Aorta (tissue), 5 donors: ENCODE data around the gene POR. TPM values are rescaled to one million over a fixed set of nuclear protein-coding genes. Genes with fewer than 3 reads are reported as not detected.

Source experiments
- ATAC-seq: fragments of 200-7000 bp; cut with Tn5 transposase; one replicate; pipeline ENCODE4 v1.9.1; 2022; ENCODE audit warnings: moderate library complexity; ENCODE audit not compliant: low FRiP score
- DNase-seq, 2 donors: peaks; one replicate each; pipeline ENCODE4 v3.0.0-alpha.2; 2020
- H3K27ac ChIP-seq, 2 donors: one replicate each; pipeline ENCODE4 v1.5.1; 2013; ENCODE audit warnings: low read length in 2 of 2, mild to moderate bottlenecking in 2 of 2, moderate library complexity in 2 of 2, control low read depth in 1 of 2, inconsistent platforms in 1 of 2, low read depth in 1 of 2
- H3K27me3 ChIP-seq, 2 donors: one replicate each; pipeline ENCODE4 v1.6.1; 2013; ENCODE audit warnings: control low read depth in 1 of 2, low read length in 1 of 2, mild to moderate bottlenecking in 1 of 2, moderate library complexity in 1 of 2; ENCODE audit not compliant: insufficient read depth in 2 of 2, control insufficient read depth in 1 of 2
- H3K36me3 ChIP-seq, 2 donors: one replicate each; pipeline ENCODE4 v1.6.1; 2013; ENCODE audit warnings: control low read depth in 1 of 2, low read length in 1 of 2, mild to moderate bottlenecking in 1 of 2; ENCODE audit not compliant: insufficient read depth in 2 of 2, control insufficient read depth in 1 of 2
- H3K4me1 ChIP-seq, 2 donors: one replicate each; pipeline ENCODE4 v1.6.1; 2013; ENCODE audit warnings: low read length in 2 of 2, control low read depth in 1 of 2, mild to moderate bottlenecking in 1 of 2, moderate library complexity in 1 of 2; ENCODE audit not compliant: insufficient read depth in 2 of 2, control insufficient read depth in 1 of 2
- H3K4me3 ChIP-seq, 2 donors: one replicate each; pipeline ENCODE4 v1.5.1; 2013; ENCODE audit warnings: low read length in 2 of 2, control low read depth in 1 of 2, mild to moderate bottlenecking in 1 of 2
- H3K9me3 ChIP-seq: one replicate; pipeline ENCODE4 v1.6.1; 2013; ENCODE audit warnings: mild to moderate bottlenecking, low read length; ENCODE audit not compliant: control insufficient read depth
- WGBS, 2 donors: extraction: QIAGEN DNeasy Blood & Tissue Kit; methylation state at CpG; one replicate each; pipeline ENCODE4 v1.1.7; 2013; 5-methylcytosine and 5-hydroxymethylcytosine counted together
- intact Hi-C, 2 donors: fragments of 100-400 bp; cut with DNase I; formaldehyde crosslinking; loops; one replicate each; pipeline versions ENCODE4 v1.14.2 to v1.15.0; 2022
- long read RNA-seq, 2 donors: library from polyadenylated mRNA; unstranded; transcript quantifications; one replicate each; pipeline ENCODE4 v2.0.0, GENCODE V29; 2020 to 2021
- polyA plus RNA-seq, 2 donors: library from polyadenylated mRNA; stranded (reverse); fragments of 200-250 nt; gene quantifications; one replicate each; pipeline ENCODE4 v1.2.3, GENCODE V29; 2013
- total RNA-seq, 2 donors: library from RNA; stranded (reverse); fragmentation: NEBNext Ultra II Directional; extraction: Animal tissue kit (Norgen Biotek cat#: 25700); gene quantifications; one replicate each; pipeline ENCODE4 v1.2.1, GENCODE V29; 2021
- donor health status: healthy with polysubstance abuse.
- donor health status: Bipolar disorder and iron deficiency.
- donor health status: DM: no; HTN: no; CAD: no.
- donor health status: DM: no; HTN: no; CAD: no.
- donor health status: DM: yes; HTN: yes; CAD: no.

POR gene
- 100 to 1,000 TPM in 1 of 2 donors, 10 to 100 TPM in 1; 87.4 to 121 TPM for total RNA-seq
- polyA plus RNA-seq, result 10 to 100 TPM; 40.4 to 71.8 TPM
- long read RNA-seq, donor 1, transcript POR-218 (16 exons, 2,522 nt), result major isoform, 123 of 263 reads
- long read RNA-seq, donor 1, transcript POR-201 (15 exons, 2,532 nt), result minor isoform, 11 of 263 reads
- long read RNA-seq, donor 1, partial matches to known transcripts, result 103 of 263 reads
- long read RNA-seq, donor 1, other reads (novel, unspliced or antisense), result 24 of 263 reads
- long read RNA-seq, donor 2, transcript POR-218 (16 exons, 2,522 nt), result major isoform, 17 of 42 reads
- long read RNA-seq, donor 2, partial matches to known transcripts, result 16 of 42 reads
- long read RNA-seq, donor 2, other reads (novel, unspliced or antisense), result 7 of 42 reads

DNA sequence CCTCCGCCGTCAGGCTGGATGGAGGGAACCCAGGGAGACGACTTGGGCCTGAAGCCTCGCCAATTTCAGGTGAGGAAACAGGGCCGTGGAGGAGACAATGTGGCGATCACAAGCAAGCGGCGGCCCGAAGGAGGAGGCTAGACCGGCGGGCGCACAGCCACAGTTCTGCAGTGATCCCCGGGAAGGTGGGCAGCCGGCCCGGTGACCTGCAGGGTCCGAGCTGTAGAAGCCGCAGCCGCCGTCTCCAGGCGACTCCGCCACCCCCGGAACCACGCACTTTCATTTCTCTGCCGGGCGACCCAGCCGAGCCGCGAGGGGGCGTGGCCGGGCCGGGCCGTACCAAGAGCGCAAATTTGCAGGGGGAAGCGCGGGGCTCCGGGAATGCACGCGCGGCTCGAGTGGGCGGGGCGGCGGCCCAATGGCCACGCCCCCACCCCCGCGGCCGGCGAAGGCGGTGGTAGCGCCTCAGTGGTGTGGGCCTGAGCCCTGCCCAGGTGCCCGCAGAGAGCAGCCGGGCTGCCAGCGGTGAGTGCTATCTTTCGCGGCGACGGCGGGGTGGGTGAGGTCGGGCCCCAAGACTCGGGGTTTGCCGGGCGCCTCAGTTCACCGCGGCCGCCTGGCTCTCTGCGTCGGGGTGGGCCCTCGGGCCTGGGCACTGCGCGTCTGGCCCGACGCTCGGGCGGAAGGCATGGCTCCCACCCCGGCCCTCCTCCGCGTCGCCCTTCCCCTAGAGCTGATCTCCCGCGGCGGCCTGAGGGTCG is at the start of gene POR:
TSS of gene POR (plus strand) at position 501 of the 761 bp plus-strand sequence. CDS start 38,847 bp downstream, outside the sequence.
- intact Hi-C loops, result loop anchor here (1.0 to 5.0 kb wide), 4 partner anchors 51 to 82 kb away; no protein-coding TSS in a partner anchor
- Histone ChIP-seq H3K4me3 (peak within 1 kb of the TSS; percentile 56 to 91), H3K9me3 (no peaks in the 10 kb centered on the region), H3K27ac (peak within 1 kb of the TSS in 1 of 2 donors; percentile 67), H3K4me1 (no peaks in the 10 kb centered on the region), H3K27me3 (no peaks in the 10 kb centered on the region), H3K36me3 (no peaks in the 10 kb centered on the region)
- 0 to 1% methylated on average over 71 to 82 of the region's 82 CpGs for WGBS, 2 donors
- ATAC-seq (peak; percentile 99), DNase-seq (peak; percentile 96 to 99)

DNA sequence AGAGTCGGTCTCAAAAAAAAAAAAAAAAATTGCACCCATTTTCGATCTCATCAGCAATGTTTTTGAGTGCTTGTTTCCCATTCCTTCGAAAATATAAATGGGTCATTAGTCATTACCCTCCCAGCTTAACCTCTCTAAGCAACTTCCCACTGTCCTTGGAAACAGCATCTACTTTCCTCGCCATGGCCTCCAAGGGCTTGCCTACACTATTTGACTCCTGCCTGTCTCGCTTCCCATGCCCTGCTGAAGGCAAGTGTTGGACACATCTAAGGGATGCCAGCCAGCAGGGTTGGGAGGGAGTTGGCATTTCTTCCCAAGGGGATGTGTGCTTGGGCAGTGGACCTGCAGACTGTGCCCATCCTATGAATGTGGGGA is 48.9 kb upstream of the POR start:
- no peaks in the 10 kb centered on the region for H3K4me1 ChIP-seq
- no peak overlapping the region for H3K4me3 ChIP-seq
- intact Hi-C loops, result loop anchor here (1.0 to 2.0 kb wide), 2 partner anchors 154 to 155 kb away; no protein-coding TSS in a partner anchor
- WGBS, 2 donors, result 22 to 32% methylated on average over 5 of the region's 5 CpGs
- H3K9me3 ChIP-seq, result no peaks in the 10 kb centered on the region
- H3K36me3 ChIP-seq, result no peaks in the 10 kb centered on the region
- H3K27ac ChIP-seq, result no peak overlapping the region
- DNase-seq (no peak), ATAC-seq (peak; percentile 31)
- no peaks in the 10 kb centered on the region for H3K27me3 ChIP-seq

DNA sequence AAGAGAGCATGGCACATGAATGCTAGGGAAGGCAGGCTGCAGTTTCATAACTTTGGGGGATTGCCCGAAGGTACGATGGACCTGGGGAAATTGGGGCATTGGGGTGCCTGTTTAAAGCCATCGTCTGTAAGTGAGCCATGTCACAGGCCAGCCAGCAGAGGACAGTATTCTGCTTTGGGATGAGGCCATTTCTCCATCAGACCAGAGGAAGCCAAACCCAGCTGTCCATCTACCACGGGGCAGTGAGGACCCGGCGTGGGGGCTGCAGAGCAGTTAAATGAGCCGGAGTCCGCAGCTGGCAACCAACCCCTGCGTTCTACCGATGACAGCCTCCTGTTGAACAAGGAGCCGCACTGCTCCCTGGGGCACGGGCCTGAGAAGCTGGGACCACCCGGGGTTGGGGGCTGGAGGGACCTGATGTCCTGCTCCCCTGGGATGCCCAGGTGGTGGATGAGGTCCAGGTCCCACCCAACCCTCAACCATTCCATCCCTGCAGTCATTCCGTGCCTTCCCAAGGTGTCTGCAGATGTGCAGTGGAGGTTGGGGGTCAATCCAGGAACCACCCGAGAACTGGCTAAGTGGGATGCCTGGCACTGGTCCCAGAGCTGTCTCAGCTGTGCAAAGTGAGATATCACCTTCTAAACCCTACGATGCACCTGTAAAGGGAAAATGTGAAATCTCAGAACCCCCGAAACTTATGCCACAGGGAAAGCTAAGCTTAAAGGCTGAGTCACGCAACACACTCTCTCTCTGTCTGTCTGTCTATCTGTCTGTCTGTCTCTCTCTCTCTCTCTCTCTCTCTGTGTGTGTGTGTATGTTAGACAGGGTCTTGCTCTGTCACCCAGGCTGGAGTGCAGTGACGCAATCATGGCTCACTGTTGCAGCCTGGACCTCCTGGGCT is 48.2 kb upstream of the POR start:
- H3K9me3 ChIP-seq, result no peaks in the 10 kb centered on the region
- intact Hi-C loops, result loop anchor here (1.0 to 2.0 kb wide), 2 partner anchors 154 kb away; no protein-coding TSS in a partner anchor
- ATAC-seq, result peak; percentile 88
- no peak overlapping the region for H3K27ac ChIP-seq
- peak; percentile 78 for DNase-seq
- no peaks in the 10 kb centered on the region for H3K27me3 ChIP-seq
- 34 to 40% methylated on average over 19 of the region's 19 CpGs for WGBS, 2 donors
- no peaks in the 10 kb centered on the region for H3K4me1 ChIP-seq
- no peak overlapping the region for H3K4me3 ChIP-seq
- H3K36me3 ChIP-seq, result no peaks in the 10 kb centered on the region

DNA sequence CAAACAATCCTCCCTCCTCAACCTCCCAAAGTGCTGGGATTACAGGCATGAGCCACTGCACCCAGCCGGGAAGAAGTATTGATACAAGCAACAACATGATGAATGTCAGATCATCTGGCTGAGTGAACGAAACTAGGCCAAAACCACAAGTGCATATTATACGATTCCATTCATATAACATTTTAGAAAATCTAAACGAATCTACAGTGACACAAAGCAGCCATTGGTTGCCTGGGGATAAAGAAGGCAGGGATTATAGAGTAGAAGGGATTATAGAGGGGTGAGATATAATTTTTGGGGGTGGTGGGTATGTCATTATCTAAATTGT is 47.6 kb upstream of the POR start:
- H3K36me3 ChIP-seq, result no peaks in the 10 kb centered on the region
- no peak for ATAC-seq
- no peak for DNase-seq
- H3K4me1 ChIP-seq, result no peaks in the 10 kb centered on the region
- WGBS, 2 donors, result 76 to 84% methylated on average over 4 of the region's 4 CpGs
- H3K27ac ChIP-seq, result no peak overlapping the region
- no peaks in the 10 kb centered on the region for H3K9me3 ChIP-seq
- intact Hi-C loops, result loop anchor here in 1 of 2 donors (2.0 kb wide), 1 partner anchor 153 kb away; no protein-coding TSS in a partner anchor
- no peak overlapping the region for H3K4me3 ChIP-seq
- no peaks in the 10 kb centered on the region for H3K27me3 ChIP-seq

DNA sequence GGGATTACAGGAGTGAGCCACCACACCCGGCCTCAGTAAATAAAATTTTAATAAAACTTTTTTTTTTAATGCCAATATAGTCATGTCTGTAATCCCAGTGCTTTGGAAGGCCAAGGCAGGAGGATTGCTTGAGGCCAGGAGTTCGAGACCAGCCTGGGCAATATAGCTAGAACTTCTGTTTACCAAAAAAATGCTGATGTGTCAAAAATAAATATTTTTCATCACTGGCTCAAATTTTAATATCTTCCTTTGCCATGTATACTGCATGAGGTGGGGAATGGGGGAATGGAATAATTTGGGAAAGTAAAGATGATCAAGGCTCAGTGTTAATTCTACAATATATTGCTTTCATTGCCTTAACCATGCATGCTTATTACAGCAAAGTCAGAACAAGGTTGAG is 46.8 kb upstream of the POR start:
- no peaks in the 10 kb centered on the region for H3K4me1 ChIP-seq
- no peak overlapping the region for H3K27ac ChIP-seq
- no peak overlapping the region for H3K4me3 ChIP-seq
- H3K36me3 ChIP-seq, result no peaks in the 10 kb centered on the region
- intact Hi-C loops, result no loop called here
- ATAC-seq, result no peak
- H3K9me3 ChIP-seq, result no peaks in the 10 kb centered on the region
- WGBS, 2 donors, result 90 to 94% methylated on average over 2 of the region's 2 CpGs
- H3K27me3 ChIP-seq, result no peaks in the 10 kb centered on the region
- no peak for DNase-seq

DNA sequence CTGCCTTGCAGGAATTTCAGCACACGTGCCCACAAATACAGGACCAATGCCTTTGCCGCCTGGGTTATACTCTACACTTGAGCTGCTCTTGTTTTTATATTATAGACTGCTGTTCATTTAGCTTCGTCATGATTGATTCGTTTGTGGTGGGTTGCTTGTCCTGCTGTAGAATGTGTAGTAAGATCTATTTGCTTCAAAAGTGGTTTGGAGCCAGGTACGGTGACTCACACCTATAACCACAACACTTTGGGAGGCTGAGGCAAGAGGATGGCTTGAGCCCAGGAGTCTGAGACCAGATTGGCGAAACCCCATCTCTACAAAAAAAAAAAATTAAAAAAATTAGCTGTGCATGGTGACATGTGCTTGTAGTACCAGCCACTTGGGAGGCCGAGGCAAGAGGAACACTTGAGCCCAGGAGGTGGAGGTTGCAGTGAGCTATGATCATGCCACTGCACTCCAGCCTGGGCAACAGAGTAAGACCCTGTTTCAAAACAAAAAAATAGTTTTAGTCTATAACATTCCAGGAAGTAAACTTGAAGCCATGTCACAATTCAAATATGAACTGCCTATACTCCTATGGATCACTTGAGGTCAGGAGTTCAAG is 45.1 kb upstream of the POR start:
- Histone ChIP-seq H3K27me3 (no peaks in the 10 kb centered on the region), H3K4me1 (no peaks in the 10 kb centered on the region), H3K9me3 (no peaks in the 10 kb centered on the region), H3K27ac (no peak overlapping the region), H3K36me3 (no peaks in the 10 kb centered on the region), H3K4me3 (no peak overlapping the region)
- 76 to 80% methylated on average over 7 of the region's 7 CpGs for WGBS, 2 donors
- DNase-seq (no peak), ATAC-seq (no peak)
- intact Hi-C loops, result no loop called here

DNA sequence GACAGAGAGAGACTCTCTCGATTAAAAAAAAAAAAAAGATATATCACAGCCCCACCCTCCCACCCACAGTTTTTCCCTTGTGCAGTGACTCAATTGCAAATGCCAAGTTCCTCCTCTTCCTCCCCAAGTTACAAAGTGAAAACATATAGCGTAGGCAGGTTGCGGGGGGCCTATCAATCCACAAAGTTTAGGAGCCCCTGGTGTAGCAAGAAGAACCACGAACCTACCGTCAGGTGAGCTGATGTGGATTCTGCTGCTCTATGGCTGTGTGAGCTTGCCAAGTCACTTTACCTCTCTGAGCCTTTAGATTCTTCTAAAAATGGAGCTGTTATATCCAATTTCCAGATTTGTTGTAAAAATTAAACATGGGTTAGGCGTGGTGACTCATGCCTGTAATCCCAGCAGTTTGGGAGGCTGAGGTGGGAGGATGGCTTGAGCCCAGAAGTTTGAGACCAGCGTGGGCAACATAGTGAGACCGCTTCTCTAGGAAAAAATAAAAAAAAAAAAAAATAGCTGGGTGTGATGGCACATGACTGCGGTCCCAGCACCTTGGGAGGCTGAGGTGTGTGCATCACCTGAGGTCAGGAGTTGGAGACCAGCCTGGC is 44.3 kb upstream of the POR start:
- intact Hi-C loops, result no loop called here
- Histone ChIP-seq H3K27me3 (no peaks in the 10 kb centered on the region), H3K4me1 (no peaks in the 10 kb centered on the region), H3K36me3 (no peaks in the 10 kb centered on the region), H3K27ac (no peak overlapping the region), H3K9me3 (no peaks in the 10 kb centered on the region), H3K4me3 (no peak overlapping the region)
- no peak for DNase-seq
- WGBS, 2 donors, result 88 to 90% methylated on average over 9 of the region's 9 CpGs
- ATAC-seq, result no peak
